NCI-H146 treated with DMSO at 0.1 percent for 48 hours (cell line): ENCODE data around the gene ZNF710.
A peak's percentile ranks its signal among the peaks of the same experiment; 100 is the strongest.
"Not testable (repeated sequence)": the region's sequence is repeated elsewhere in the genome, so short reads cannot be mapped to it uniquely, and the experiment has no call there.

Experiments
- DNase-seq: peaks from one replicate; lab custom pipeline; 2025; ENCODE audit not compliant: unreplicated experiment; lab: John Stamatoyannopoulos, UW

Gene ZNF710, protein sequence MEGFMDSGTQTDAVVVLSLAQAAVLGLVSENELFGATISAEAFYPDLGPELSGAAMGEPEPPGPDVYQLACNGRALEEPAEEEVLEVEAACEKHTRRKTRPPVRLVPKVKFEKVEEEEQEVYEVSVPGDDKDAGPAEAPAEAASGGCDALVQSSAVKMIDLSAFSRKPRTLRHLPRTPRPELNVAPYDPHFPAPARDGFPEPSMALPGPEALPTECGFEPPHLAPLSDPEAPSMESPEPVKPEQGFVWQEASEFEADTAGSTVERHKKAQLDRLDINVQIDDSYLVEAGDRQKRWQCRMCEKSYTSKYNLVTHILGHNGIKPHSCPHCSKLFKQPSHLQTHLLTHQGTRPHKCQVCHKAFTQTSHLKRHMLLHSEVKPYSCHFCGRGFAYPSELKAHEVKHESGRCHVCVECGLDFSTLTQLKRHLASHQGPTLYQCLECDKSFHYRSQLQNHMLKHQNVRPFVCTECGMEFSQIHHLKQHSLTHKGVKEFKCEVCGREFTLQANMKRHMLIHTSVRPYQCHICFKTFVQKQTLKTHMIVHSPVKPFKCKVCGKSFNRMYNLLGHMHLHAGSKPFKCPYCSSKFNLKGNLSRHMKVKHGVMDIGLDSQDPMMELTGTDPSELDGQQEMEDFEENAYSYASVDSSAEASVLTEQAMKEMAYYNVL

DNA sequence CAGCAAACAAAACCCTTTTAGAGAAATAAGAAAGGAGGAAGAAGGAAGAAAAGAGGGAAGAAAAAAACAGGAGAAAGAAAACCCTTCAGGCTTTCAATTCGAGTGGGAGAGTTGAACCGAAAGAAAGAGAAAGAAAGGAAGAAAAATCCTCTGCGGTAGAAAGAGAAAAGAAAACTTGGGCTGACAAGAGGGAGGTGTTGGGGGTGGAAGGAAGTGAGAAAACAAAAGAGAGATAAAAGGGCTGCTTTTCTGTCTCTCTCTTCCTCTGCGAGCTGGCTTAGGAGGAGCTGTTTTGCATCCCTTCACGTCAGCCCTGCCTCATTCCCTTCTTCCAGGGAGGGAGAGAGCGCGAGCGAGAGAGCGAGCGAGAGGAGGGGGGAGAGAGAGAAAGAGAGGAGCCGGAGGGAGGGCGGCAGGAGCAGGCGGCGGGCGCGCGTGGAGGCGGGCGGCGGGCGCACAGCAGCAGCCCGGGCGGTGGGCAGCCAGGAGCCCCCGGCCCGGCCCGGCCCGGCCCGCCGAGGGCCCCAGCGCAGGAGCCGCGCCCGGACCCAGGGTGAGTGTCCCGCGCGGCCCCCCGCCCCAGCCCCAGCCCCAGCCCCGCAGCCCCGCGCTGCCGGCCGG is at the start of gene ZNF710:
Gene ZNF710, plus strand, starts transcription at position 263 of the 621 bp plus-strand sequence. CDS start 65,814 bp downstream, outside the sequence.
- peak; percentile 31 for DNase-seq

DNA sequence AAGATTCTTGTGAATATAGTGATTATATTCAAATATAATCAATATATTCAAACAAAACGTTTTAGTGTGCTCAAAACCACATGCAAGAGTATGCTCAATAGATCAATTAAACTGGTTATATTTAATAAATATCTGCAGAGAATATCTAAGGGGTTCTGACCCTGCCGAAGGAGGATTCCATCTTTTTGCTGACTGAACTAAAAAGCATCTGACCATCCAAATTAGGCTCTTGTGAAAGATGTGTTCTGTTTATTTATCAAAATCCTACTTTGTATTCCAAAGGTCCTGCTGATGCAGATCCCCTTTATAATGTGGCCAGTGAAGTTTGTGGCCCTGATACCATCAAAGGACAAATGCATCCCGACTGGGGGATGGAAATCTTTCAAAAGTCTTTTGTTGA is 46.6 kb upstream of the ZNF710 start:
- DNase-seq: no peak

DNA sequence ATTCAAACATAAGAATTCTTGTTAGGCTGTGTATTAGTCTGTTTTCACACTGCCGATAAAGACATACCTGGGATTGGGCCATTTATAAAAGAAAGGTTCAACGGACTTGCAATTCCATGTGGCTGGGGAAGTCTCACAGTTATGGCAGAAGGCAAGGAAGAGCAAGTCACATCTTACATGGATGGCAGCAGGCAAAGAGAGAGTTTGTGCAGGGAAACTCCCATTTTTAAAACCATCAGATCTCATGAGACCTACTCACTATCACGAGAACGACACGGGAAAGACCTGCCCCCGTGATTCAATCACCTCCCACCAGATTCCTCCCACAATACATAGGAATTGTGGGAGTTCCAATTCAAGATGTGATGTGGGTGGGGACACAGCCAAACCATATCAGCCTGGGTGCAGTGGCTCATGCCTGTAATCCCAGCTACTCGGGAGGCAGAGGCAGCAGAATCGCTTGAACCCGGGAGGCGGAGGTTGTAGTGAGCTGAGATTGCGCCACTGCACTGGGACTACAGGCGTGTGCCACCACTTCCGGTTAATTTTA is 45.6 kb upstream of the ZNF710 start:
- not testable (repeated sequence) for DNase-seq

DNA sequence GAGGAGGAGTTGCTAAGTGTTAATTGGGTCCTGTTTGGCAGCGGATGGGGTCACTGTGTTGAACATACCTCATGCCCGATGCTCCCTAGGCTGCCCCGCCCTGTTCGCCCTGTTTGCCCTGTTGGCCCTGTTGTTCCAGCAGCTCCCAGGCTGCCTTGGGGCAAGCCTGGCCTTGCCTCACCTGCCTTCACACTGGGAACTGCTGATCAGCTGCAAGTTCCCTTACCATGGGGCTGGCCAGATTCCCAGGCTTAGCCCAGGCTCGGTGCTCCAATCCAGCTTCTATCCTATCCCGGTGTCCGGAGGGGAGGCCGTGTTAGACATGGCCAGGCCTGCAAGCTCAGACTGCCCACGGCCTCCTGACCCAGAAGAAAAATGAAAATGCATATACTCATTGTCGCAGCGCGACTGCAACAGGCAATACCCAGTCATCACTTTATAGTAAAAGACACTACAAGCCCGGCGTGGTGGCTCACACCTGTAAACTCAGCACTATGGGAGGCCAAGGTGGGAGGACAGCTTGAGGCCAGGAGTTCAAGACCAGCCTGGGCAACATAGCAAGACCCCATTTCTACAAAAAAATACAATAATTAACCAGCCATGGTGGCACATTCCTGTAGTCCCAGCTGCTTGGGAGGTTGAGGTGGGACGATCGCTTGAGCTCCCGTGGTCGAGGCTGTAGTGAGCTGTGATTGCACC is 42.9 kb upstream of the ZNF710 start:
- no peak for DNase-seq

DNA sequence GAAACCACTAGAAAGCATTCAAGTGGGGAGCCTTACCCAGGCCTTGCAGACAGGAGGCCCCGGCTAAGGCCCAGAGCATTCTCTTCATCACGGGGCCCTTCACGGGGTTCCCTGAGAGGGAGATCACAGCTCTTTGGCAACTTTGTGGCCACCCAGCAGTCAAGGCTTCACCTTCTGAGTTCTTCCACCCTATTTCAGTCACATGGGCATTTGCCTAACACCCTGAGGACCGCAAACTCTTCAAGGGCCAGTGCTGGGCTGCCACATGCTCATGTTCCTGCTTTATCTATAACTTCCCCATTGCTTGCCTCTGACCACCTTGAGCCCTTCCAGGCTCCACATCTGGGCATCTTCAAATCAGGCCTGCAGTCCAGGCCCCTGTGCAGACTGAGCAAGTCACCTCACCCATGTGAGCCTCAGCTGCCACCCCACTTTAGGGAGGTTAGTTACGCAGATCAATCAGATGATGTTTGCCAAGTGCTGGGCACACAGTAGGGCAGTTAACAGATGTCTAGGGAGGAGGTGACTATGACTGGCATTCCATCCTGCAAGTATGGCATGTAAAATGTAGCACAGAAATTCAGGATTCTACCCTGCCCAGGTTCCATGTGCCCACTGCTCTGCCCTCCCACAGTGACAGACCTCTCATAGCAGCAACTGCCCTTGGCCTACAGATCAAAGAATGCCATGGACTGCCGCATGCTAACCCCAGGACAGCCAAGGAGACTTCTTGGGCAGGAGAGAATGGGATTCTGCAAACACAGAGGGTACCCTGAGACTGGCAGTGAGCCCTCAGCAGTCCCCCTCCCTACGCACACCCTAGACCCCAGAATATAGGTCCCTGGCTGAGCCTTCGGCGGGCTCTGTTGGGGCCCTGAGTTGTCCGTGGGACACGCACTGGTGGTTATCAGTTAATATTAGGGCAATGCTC is 37.6 kb upstream of the ZNF710 start:
- no peak for DNase-seq

DNA sequence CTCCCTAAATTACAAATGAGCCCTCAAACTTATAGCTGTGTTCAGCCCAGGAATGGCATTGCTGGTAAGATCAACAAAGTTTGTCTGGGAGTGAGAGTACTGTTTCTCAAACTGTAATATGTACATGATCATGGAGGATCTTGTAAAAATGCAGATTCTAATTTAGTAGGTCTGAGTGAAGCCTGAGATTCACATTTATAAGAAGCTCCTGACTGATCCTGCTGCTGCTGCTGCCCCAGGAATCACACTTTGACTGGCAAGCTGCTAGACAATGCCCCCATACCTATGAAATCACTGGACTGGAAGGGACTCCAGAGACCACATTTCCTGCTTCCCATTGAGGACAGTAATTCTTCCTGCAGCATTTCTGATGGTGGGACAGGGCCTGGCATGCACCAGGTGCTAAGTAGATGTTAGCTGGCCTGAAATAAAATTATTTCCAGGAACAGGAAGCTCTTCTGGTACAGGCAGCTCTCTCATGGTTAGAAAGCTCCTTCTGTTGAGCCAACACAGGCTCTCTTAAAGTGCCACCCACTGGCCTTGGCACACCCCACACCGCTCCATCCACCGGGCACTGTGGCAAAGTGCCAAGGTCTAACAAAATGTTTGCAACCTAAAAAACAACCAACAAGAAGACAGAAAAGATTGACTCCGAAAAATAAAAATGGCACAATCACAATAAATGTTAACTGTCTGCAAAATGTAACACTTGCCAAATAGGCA is 36.7 kb upstream of the ZNF710 start:
- no peak for DNase-seq

DNA sequence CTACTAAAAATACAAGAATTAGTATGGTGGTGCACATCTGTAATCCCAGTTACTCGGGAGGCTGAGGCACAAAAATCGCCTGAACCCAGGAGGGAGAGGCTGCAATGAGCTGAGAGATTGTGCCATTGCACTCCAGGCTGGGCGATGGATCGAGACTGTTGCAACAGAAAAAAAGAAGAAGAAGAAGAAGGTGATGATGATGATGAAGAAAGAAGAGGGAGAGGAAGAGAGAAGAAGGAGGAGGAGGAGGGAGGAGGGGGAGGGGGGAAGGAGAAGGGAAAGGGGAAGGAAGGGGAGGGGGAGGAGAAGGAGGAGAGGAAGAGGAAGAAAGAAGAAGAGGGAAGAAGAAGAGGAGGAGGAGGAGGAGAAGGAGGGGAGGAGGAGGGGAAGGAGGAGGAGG is 33.2 kb upstream of the ZNF710 start:
- no peak for DNase-seq

DNA sequence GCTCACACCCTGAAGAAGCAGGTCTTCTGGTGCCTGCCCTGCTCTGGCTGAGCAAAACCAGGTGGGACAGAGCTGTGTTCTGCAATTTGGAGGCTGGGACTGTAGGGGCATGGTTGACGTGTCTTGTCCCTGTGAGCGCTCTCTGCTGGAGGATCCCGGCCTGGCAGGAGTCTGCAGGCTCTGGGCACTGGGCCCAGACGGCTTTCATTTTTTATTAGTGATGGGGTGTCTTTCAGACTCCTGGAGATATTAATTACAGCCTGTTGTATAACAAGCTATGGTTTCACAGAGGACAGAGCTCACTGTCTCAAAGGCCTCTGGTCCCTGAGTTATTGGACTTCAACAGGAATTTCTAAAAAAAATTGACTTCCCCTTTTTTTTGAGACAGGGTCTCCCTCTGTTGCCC is 29.5 kb upstream of the ZNF710 start:
- DNase-seq: peak; percentile 2

DNA sequence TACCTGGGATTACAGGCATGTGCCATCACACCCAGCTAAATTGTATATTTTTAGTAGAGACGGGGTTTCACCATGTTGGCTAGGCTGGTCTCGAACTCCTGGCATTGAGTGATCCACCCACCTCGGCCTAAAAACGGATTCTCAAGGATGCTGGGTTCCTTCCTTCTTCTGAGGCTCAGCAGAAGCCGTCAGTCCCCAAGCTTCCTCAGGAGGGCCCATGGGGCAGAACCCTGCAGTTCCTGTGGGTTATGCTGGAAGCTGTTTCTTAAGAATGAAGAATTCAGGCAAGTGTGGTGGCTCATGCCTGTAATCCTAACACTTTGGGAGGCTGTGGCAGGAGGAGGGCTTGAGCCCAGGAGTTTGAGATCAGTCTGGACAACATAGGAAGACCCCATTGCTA is 29.0 kb upstream of the ZNF710 start:
- DNase-seq: no peak

DNA sequence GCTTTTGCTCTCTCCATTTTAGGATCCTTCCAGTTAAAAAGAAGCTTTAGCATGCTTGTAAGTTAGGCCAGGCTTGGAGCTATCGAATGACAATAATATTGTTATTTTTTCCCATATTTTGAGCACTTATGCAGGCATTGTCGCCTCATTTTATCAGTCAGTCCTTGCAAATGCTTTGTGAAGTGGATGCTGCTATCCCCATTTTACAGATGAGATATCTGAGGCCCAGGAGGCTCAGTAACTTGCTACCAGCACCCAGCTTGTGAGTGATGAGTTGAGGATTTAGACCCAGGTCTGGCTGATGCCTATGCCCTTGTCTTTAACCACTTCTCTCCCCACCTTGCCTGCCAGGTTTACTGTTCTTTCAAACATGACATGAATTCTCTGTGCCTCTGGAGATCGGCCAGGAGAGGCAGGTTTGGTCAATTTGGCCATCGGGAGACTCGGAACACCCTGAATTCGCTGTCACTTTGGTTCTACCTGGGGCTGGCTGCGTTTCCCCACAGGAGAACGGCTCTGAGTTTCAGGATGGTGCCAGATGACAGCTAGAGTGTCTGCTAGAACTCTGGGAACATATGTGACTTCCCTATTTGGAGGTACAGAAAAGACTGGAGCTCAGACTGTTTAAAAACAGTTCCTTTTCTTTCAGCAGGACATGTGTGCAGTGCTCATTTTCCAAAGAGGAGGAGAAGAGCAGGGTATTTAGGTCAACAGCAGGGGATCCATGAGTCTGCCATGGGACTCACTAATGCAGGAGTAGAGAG is 25.5 kb upstream of the ZNF710 start:
- DNase-seq: no peak

DNA sequence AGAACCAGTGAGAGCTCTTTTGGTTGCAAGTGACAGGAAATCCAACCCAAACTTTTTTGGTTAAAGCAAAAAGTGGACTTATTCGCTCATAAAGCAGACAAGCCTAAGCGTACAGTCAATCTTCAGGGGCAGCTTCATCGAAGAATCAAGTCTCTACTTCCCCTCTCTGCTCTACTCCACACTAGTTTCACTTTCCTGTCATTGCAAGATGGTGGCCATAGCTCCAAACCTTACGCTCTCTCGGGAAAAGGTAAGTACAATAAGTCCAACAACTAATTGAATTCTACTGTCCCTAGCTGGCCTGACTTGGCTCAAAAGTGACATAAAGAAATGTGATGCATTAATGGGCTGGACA is 24.9 kb upstream of the ZNF710 start:
- no peak for DNase-seq

DNA sequence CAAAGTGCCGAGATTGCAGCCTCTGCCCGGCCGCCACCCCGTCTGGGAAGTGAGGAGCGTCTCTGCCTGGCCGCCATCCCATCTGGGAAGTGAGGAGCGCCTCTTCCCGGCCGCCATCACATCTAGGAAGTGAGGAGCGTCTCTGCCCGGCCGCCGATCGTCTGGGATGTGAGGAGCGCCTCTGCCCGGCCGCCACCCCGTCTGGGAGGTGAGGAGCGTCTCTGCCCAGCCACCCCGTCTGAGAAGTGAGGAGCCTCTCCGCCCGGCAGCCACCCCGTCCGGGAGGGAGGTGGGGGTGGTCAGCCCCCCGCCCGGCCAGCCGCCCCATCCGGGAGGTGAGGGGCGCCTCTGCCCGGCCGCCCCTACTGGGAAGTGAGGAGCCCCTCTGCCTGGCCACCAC is 23.3 kb upstream of the ZNF710 start:
- DNase-seq: not testable (repeated sequence)

DNA sequence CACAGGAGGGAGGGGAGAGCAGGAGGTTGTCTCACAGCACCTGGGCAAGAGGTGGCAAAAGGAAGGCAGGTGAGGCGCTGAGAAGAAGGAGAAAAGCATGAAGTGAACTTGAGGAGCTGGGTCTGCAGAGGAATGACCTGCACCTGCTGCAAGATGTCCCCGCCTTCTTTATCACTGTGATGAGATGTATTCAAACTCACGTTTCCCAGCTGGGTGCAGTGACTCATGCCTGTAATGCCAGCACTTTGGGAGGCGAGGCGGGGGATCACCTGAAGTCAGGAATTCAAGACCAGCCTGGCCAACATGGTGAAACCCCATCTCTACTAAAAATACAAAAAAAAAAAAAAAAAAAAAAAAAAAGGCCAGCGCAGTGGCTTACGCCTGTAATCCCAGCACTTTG is 22.2 kb upstream of the ZNF710 start:
- no peak for DNase-seq

DNA sequence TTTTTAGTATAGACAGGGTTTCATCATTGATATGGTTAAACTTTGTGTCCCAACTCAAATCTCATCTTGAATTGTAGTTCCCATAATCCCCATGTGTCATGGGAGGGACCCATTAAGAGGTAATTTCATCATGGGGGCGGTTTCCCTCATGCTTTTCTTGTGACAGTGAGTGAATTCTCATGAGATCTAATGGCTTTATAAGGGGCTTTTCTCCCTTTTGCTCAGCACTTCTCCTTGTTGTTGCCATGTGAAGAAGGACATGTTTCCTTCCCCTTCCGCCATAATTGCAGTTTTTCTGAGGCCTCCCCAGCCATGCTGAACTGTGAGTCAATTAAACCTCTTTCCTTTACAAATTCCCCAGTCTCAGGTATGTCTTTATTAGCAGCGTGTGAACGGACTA is 20.2 kb upstream of the ZNF710 start:
- DNase-seq: no peak

DNA sequence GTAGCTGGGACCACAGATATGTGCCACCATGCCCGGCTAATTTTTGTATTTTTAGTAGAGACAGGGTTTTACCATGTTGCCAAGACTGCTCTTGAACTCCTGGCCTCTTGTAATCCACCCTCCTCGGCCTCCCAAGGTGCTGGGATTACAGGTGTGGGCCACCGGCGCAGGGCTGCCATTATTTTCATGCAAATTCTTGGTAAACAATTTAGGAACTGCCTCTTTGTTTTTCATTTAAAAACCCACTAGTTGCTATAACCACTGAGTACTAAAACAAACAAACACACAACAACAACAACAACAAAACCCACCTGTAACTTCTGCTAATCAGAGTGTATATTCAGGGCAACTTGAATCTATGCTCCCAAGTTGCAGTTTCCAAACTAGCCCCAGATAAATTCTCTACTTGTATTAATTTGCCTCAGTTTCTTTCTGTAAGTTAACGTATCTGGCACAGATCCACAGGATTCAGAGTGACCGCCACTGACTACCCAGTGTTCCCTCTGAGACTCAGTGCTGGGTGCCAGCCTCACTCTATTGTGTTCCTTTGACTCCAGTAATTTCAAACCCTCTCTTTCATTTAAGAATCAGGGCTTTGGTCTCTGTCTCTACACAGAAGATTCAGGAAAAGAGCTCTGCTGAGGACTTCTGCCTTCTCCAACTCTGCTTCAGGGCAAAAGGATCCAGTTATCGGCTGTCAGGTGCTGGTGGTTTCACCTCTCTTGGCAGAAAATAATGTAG is 18.6 kb upstream of the ZNF710 start:
- no peak for DNase-seq

DNA sequence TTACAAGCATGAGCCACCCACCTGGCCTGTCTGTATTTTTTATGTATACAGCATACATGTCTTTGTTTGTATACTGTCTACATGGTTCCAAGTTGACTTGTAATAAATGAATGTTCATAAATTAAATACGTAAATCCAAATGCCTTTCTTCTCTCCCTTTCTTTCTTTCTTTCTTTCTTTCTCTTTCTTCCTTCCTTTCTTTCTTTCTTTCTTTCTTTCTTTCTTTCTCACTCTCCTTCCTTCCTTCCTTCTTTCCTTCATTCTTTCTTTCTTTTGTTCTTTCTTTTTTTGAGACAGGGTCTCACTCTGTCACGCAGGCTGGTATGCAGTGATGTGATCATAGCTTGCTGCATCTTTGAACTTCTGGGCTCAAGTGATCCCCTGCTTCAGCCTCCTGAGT is 17.1 kb upstream of the ZNF710 start:
- DNase-seq: no peak

DNA sequence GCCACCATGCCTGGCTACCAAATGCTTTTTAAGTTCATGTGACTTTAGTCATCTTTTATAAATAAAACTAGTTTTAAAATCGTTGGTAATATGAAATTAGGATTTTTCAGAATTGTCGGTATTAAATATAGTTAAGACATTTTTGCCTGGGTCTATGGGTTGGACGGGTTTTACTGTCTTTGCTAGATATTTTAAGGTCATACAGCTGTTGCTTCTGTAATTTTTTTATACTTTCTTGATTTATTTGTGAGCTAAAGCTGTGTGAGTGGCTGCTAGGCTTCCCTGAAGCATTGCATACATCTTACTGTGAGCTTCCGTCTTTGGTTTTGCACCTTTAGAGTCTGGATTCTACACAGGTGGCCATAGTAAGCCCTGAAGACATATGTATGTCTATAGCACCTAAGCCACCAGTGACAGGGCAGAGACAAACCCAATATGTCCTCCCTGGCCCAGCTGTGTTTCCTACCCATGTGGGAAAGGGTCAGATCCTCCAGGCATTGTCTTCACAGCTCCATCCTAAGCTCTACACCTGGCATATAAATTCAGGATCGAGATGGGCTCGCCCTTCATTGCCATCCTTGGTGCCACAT is 16.6 kb upstream of the ZNF710 start:
- no peak for DNase-seq

DNA sequence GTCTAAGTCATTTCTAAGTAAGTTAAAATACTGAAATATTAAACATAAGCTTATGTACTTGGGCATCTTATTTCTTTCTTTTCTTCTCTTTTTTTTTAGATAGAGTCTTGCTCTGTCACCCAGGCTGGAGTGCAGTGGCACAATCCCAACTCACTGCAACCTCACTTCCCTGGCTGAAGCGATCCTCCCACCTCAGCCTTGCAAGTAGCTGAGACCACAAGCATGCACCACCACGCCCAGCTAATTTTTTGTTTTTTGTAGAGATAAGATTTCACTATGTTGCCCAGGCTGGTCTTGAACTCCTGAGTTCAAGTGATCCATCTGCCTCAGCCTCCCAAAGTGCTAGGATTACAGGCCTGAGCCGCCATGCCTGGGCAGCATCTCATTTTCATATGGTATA is 16.0 kb upstream of the ZNF710 start:
- no peak for DNase-seq
